Measurements from ENCODE around the gene MYO1E.
"Not testable (repeated sequence)": the region's sequence is repeated elsewhere in the genome, so short reads cannot be mapped to it uniquely, and the experiment has no call there.

- TF ChIP-seq POLR2A, CTCF, EP300 (IDR thresholded peaks at IDR 0.05): not testable (repeated sequence)
Observed at GRCh38 chr15:59336725-59337124, 35.9 kb downstream of the MYO1E start.

All from gastroesophageal sphincter (tissue), 3 donors.